GM18511 (cell line): ENCODE data around the gene SV2C.

ENCODE experiments used
- ATAC-seq: cut with Tn5 transposase; IDR thresholded peaks from one replicate; pipeline ENCODE4 v1.9.1; 2021; ENCODE audit warnings: mild to moderate bottlenecking, moderate library complexity; ENCODE audit not compliant: unreplicated experiment

Gene SV2C

DNA sequence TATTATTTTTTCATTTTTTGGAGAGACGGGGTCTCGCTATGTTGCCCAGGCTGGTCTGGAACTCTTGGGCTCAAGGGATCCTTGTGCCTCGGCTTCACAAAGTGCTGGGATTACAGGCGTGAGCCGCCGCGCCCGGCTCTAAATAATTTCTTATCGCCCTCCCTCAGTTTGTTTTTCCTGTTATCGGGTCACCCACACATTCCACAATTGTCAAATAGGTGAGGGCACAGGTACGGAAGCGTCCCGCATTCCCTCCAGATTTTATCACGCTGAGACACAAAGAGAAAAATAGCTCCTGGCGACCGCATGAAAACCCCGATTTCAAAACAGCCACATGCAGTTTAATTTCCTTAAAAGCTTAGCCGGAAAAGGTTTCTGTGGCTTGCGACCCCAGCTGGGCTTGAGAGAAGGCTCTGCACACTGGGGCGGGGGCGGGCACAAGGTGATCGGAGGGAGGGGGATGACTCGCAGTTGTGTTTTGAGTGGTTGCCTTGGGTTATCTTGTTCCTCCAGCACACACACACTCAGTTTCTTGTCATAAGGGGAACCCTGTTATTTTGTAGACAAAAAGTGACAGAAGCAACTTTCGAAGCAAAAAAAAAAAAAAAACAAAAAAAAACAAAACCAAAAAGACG, 319.2 kb downstream of the SV2C start:
- ATAC-seq, result peak; percentile 48

DNA sequence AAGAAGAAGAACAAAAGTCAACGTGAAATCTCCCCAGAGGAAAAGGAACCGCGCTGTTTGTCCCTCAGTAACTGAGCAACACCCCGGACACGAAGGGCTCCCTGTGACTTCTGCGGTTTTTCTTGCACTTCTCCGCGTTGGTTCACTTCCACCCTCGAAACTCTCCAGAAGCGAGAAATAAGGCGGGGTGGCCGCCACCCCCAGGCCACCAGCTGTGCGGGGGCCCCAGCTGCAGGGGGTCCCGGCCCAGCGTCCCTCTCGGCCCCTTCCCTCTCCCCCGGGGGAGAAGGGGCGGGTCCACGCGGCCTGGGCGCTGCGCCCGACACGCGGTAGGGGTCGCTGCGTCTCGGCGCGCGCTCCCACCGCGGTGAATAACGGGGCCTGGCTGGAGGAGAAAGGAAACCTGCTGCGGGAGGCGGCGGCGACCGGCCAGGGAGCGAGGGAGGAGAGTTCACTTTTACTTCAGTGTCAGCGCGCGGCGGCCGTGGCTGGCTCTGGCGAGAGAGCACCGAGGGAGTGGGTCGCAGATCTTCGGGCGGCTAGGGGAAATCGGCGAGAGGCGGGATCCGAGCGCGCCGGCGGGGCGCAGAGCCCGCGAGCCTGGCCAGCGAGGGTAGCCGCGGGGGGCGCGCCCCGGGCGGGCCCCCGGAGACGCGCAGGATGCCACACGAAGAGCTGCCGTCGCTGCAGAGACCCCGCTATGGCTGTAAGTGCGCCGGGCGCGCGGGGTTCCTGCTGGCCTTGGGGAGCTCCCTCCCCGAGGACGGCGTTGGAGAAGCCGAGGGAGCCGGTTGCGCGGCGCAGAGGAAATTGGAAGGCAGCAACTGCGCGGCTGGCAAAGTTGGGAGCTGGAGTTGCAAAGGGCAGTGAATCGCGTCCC, 319.9 kb downstream of the SV2C start, which contains the start of gene IQGAP2:
TSS of gene IQGAP2 (plus strand) at position 400 of the 880 bp plus-strand sequence. CDS start at position 661, 261 bp downstream.
- ATAC-seq, result peak; percentile 68
